DMS 273 treated with DMSO at 0.1 percent for 48 hours (cell line): ENCODE results near the gene DHX38.

Experiments used
- DNase-seq: peaks from one replicate; lab custom pipeline; 2025; lab: John Stamatoyannopoulos, UW

The DHX38 gene

GRCh38 chr16:72084445-72084844, 9.2 kb upstream of the DHX38 start:
- no peak for DNase-seq

- DNase-seq, result no peak
Measured at GRCh38 chr16:72085002-72085401, 8.6 kb upstream of the DHX38 start.

GRCh38 chr16:72091217-72091616, 2.4 kb upstream of the DHX38 start:
- no peak for DNase-seq

- peak; percentile 23 for DNase-seq
Measured at GRCh38 chr16:72092832-72093447, 707 bp upstream of the DHX38 start.

- no peak for DNase-seq
Measured at GRCh38 chr16:72094266-72094610, 591 bp downstream of the DHX38 start.

- DNase-seq, result no peak
Measured at GRCh38 chr16:72098936-72099335, 5.3 kb downstream of the DHX38 start.

- peak; percentile 43 for DNase-seq
Measured at GRCh38 chr16:72099377-72099818, 5.8 kb downstream of the DHX38 start.

- no peak for DNase-seq
Measured at GRCh38 chr16:72101195-72101594, 7.5 kb downstream of the DHX38 start.

GRCh38 chr16:72104905-72105304, 11.3 kb downstream of the DHX38 start:
- DNase-seq, result no peak

GRCh38 chr16:72105978-72106377, 12.3 kb downstream of the DHX38 start:
- no peak for DNase-seq

GRCh38 chr16:72107371-72107770, 13.7 kb downstream of the DHX38 start:
- no peak for DNase-seq

GRCh38 chr16:72108353-72109102, 14.9 kb downstream of the DHX38 start:
- DNase-seq, result no peak

GRCh38 chr16:72109300-72109699, 15.7 kb downstream of the DHX38 start:
- no peak for DNase-seq

GRCh38 chr16:72109966-72110530, 16.4 kb downstream of the DHX38 start:
- DNase-seq, result no peak

GRCh38 chr16:72110662-72111615, 17.3 kb downstream of the DHX38 start:
- DNase-seq, result no peak

- DNase-seq, result no peak
Measured at GRCh38 chr16:72111657-72112451, 18.2 kb downstream of the DHX38 start.

GRCh38 chr16:72112452-72112792, 18.8 kb downstream of the DHX38 start:
- DNase-seq, result no peak

GRCh38 chr16:72112906-72113615, 19.4 kb downstream of the DHX38 start:
- DNase-seq, result no peak

- no peak for DNase-seq
Measured at GRCh38 chr16:72113616-72113945, 19.9 kb downstream of the DHX38 start.

- DNase-seq, result no peak
Measured at GRCh38 chr16:72120026-72120425, 26.4 kb downstream of the DHX38 start.

- no peak for DNase-seq
Measured at GRCh38 chr16:72122308-72122707, 28.7 kb downstream of the DHX38 start.
